ENCODE results near the gene SERPINE1. TPM values are rescaled to one million over a fixed set of nuclear protein-coding genes. Genes with fewer than 3 reads are reported as not detected.

The SERPINE1 gene
- total RNA-seq, 1 experiment from 2014 or later, result 12.8 TPM

- TF ChIP-seq MAX (IDR thresholded peaks at IDR 0.05) (no peak), ZFX (IDR thresholded peaks at IDR 0.05) (0 out of 2 replicates have a peak, but pooled peaks have one; percentile 25)
- peak overlapping the region in 1 of 2 experiments; percentile 50; a peak in 2 of 4 replicates for H3K4me3 ChIP-seq (replicated peaks in 1 of 2; ENCODE audit: low read depth in 1 of 2, low read length in 2 of 2)
- RAD21 ChIA-PET (ENCODE audit: low non-redundant PET in 1 of 2, low total read pairs in 2 of 2, uncharacterized antibody in 2 of 2, unreplicated experiment in 2 of 2), result no interaction called here
- intact Hi-C loops (cut with micrococcal nuclease), result no loop called here
- H3K27ac ChIP-seq (ENCODE audit: low read depth, low read length), result peak overlapping the region; percentile 57
- peak overlapping the region; percentile 53 for H3K9ac ChIP-seq (ENCODE audit: low read length)
- peak overlapping the region; percentile 80 for H3K4me2 ChIP-seq (ENCODE audit: low read length)
- no peaks in the 10 kb centered on the region for H4K20me1 ChIP-seq (ENCODE audit: insufficient read depth)
- POLR2A ChIA-PET, result interaction anchor here (0.7 to 4.0 kb wide), 20 partner anchors 8 to 231 kb away, joined by 3 to 26 read pairs (median 4); partner anchors contain the start of gene VGF
- H3K27me3 ChIP-seq (ENCODE audit: insufficient read depth, low read length), result no peaks in the 10 kb centered on the region
- no peaks in the 10 kb centered on the region for H3K9me2 ChIP-seq (ENCODE audit: insufficient read depth)
- H2AFZ ChIP-seq (ENCODE audit: low read depth, low read length, poor library complexity, severe bottlenecking), result peak overlapping the region; percentile 59
- peaks cover 0 to 5% of the 10 kb centered on the region in 2 experiments; a peak in 1 of 4 replicates for H3K36me3 ChIP-seq (ENCODE audit: control insufficient read depth in 1 of 2, insufficient read depth in 2 of 2, low read length in 2 of 2)
- peaks cover 56 to 75% of the 10 kb centered on the region in 2 experiments for H3K4me1 ChIP-seq (ENCODE audit: control insufficient read depth in 1 of 2, insufficient read depth in 2 of 2, low read length in 2 of 2)
- DNase-seq (ENCODE audit: low read depth, low spot score), result no peak
- TSS peak; percentile 41 for BruUV-seq (replicated peaks)
- CTCF ChIA-PET, result interaction anchor here (1.0 to 2.6 kb wide), 6 partner anchors 12 to 49 kb away, joined by 3 to 16 read pairs (median 6); no protein-coding TSS in a partner anchor
- peak; percentile 30 for ATAC-seq
- H3K79me2 ChIP-seq (ENCODE audit: insufficient read depth, low read length), result no peaks in the 10 kb centered on the region
- no peaks in the 10 kb centered on the region for H3K9me3 ChIP-seq (ENCODE audit: control insufficient read depth in 1 of 2, insufficient read depth in 1 of 2, low read depth in 1 of 2, low read length in 2 of 2)
Observed at GRCh38 chr7:101125989-101126650, 784 bp upstream of the SERPINE1 start.

- H3K4me1 ChIP-seq (ENCODE audit: control insufficient read depth in 1 of 2, insufficient read depth in 2 of 2, low read length in 2 of 2), result peaks cover 45 to 60% of the 10 kb centered on the region in 2 experiments
- TF ChIP-seq EZH2phosphoT487 (IDR thresholded peaks at IDR 0.05; ENCODE audit: borderline replicate concordance) (no peak), POLR2A (IDR thresholded peaks at IDR 0.05; ENCODE audit: borderline replicate concordance, extremely low read depth, insufficient read depth, insufficient read length) (no peak), REST (IDR thresholded peaks at IDR 0.05; ENCODE audit: low read depth) (no peak), SP1 (IDR thresholded peaks at IDR 0.05; ENCODE audit: low read depth) (no peak), SIN3A (IDR thresholded peaks at IDR 0.05; ENCODE audit: low read depth) (no peak), TCF7L2 (IDR thresholded peaks at IDR 0.05; ENCODE audit: borderline replicate concordance, extremely low read depth, insufficient read depth, insufficient read length) (no peak), POLR2AphosphoS5 (IDR thresholded peaks at IDR 0.05; ENCODE audit: low read depth, low read length) (no peak), JUND (IDR thresholded peaks at IDR 0.05) (no peak), CBX3 (IDR thresholded peaks at IDR 0.05; ENCODE audit: low read depth) (no peak), ELF1 (IDR thresholded peaks at IDR 0.05; ENCODE audit: borderline replicate concordance, low read depth) (no peak), ZFX (IDR thresholded peaks at IDR 0.05) (no peak), ZBTB33 (IDR thresholded peaks at IDR 0.05; ENCODE audit: extremely low read depth, insufficient replicate concordance, low read length) (no peak)
Observed at GRCh38 chr7:101127460-101128039, 646 bp downstream of the SERPINE1 start.

More at GRCh38 chr7:101127460-101128039, 646 bp downstream of the SERPINE1 start:
- DNase-seq (ENCODE audit: low read depth, low spot score), result no peak
- H3K27ac ChIP-seq (ENCODE audit: low read depth, low read length), result peak overlapping the region; percentile 57; the same call in 1 of the 2 replicates
- TSS peak; percentile 83 for BruUV-seq (replicated peaks)
- ATAC-seq, result no peak
- H3K9me2 ChIP-seq (ENCODE audit: insufficient read depth), result no peaks in the 10 kb centered on the region
- no peaks in the 10 kb centered on the region for H3K79me2 ChIP-seq (ENCODE audit: insufficient read depth, low read length)
- H3K4me3 ChIP-seq (replicated peaks in 1 of 2; ENCODE audit: low read depth in 1 of 2, low read length in 2 of 2), result peak overlapping the region; percentile 40 to 50
- peaks cover 0 to 5% of the 10 kb centered on the region in 2 experiments; a peak in 1 of 4 replicates for H3K36me3 ChIP-seq (ENCODE audit: control insufficient read depth in 1 of 2, insufficient read depth in 2 of 2, low read length in 2 of 2)
- ChIA-PET RAD21 (ENCODE audit: low non-redundant PET in 1 of 2, low total read pairs in 2 of 2, uncharacterized antibody in 2 of 2, unreplicated experiment in 2 of 2) (no interaction called here), CTCF (interaction anchor here (1.3 to 2.6 kb wide), 4 partner anchors 11 to 50 kb away, joined by 3 to 16 read pairs (median 6); no protein-coding TSS in a partner anchor), POLR2A (interaction anchor here (0.9 to 4.0 kb wide), 15 partner anchors 9 to 253 kb away, joined by 3 to 26 read pairs (median 4); partner anchors contain the start of gene SRRT)
- peak overlapping the region; percentile 53 for H3K9ac ChIP-seq (ENCODE audit: low read length)
- H3K9me3 ChIP-seq (ENCODE audit: control insufficient read depth in 1 of 2, insufficient read depth in 1 of 2, low read depth in 1 of 2, low read length in 2 of 2), result no peaks in the 10 kb centered on the region
- intact Hi-C loops (cut with micrococcal nuclease), result no loop called here
- H3K4me2 ChIP-seq (ENCODE audit: low read length), result peak overlapping the region; percentile 80
- H3K27me3 ChIP-seq (ENCODE audit: insufficient read depth, low read length), result no peaks in the 10 kb centered on the region
- H4K20me1 ChIP-seq (ENCODE audit: insufficient read depth), result no peaks in the 10 kb centered on the region
- no peak overlapping the region for H2AFZ ChIP-seq (ENCODE audit: low read depth, low read length, poor library complexity, severe bottlenecking)
